Measurements from ENCODE around the gene IPO8.

IPO8 gene

DNA sequence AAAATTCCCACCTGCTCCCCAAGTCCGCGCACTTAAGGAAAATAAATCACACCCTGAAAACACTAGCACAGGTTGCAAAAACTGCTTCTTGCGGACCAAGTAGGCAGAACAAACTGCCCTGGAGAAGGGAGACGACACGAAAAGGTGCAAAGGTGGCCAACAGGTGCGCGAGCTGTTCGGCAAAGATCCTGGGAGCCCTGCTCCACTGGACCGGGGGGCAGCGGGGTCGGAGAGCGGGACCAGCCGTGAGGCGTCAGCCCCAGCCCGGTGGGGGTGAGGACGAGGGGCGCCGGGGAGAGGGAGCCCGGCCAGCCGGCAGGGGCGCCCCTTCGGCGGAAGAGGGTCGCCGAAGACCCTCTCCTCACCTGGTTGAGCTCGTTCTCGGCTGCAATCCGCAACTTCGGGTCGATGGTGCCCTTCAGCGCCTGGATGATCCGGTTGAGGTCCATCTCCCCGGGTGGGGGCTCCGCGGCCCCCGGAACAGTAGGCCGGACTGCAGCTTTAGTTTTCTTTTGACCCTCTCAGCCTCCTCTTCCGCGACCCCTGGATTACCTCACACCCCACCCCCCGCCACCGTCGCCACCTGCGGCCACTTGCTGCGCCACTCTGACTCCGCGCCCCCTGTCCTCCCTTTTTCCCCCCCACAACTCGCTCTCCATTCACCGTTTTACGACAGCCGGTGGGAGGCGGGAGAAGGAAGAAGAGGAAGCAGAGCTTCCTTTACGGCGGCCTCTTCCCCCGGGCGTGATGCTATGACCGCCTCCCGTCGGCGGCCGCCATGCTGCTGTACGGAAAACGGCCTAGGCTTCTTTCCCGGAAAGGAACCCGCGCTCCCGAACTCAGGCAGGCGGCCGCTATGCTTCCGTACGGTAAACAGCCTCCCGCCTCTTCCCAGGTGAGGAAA, at the start of gene IPO8:
TSS of gene IPO8 (minus strand) at position 671 of the 904 bp plus-strand sequence. CDS start at position 449, 222 bp downstream.
- peak; percentile 98 for DNase-seq

DNA sequence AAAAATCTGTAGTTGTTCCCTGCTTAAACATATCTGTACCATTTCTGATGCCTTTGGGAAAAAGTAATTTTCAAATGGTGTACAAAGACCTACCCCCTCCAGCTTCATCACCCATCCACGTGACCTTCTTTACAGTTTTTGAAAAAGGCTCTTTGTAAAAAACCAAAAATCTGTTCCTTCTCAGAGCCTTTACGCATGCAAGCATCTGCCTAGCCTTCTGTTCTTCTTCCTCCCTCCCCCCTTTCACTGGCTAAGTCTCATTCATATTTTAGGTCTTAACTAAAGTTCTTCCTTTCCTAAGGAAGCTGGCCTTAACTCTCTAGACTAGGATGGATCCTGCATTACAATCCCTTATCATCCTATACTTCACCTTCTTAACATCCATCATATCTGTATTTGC, 48.7 kb upstream of the IPO8 start:
- DNase-seq: no peak

DNA sequence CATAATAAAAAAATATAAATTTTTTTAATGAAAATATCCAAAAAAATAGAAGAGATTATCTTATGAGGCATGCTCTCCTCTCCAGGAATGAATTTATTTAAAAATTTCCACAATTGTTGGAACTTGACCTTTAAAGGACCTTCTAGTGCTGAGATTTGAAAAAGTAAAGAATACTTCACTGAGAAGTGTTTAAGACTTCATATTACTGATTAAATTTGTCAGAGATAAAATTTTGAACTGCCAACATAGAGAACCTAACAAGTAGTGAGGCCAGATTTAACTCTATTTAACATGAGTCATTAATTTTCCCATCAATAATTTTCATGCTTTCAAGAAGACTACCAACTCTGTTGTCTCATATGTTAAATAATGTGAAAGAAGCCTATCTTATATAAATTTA, 44.6 kb upstream of the IPO8 start:
- no peak for DNase-seq

DNA sequence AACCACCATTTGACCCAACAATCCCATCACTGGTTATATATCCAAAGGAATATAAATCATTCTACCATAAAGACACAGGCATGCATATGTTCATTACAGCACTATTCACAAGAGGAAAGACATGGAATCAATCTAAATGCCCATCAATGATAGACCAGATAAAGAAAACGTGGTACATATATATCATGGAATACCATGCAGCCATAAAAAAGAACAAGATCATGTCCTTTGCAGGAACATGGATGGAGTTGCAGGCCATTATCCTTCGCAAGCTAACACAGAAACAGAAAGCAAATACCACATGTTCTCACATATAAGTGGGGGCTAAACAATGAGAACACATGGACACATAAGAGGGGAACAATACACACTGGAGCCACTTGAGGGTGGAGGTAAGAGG, 43.4 kb upstream of the IPO8 start:
- DNase-seq: no peak

DNA sequence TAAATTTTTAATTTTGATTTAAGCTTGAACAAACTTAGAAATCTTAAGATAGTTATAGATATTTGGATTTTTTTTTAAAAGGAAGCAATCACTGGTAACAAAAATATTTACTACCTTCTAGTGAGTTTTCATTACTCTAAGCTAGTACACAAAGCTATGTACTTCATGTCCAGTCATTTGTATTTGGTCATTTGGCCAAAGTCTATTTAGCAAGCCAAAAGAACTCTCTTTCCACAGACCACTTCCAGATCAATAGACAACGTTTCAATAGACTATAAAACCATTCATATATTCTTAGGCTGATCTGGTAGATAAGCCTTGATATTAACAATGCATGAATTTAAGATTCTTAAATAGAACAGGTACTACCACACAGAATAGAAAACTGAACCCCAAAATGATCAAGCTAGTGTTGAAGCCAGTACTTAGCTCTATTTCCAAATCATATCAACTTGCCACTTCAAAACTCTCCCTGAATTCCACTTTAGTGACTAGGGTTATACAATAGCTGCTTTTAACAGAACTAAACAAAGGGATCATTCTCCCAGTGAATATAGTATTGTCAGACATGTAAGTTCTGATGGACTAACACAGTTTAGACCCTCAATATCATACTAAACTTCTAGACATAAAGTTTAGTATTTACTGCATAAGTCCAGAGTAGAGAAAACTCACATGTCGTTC, 37.4 kb upstream of the IPO8 start:
- no peak for DNase-seq

DNA sequence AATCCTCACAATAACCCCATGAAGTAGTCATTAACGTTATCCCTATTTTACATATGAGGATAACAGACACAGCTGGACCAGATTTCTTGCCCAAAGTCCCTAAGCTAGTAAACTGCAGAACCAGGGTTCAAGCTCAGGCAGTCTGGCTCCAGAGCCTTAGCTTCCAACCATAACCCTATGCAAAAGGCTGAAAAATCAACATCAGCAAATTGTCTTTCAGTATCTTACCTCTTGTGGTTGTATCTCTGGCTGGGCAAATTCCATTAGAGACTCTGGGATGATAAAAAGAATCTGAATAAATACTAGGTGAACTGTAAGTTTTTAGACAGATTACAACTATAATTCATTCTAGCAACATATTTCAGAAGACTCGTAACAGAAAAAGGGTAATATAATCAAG, 34.3 kb upstream of the IPO8 start:
- DNase-seq: no peak

DNA sequence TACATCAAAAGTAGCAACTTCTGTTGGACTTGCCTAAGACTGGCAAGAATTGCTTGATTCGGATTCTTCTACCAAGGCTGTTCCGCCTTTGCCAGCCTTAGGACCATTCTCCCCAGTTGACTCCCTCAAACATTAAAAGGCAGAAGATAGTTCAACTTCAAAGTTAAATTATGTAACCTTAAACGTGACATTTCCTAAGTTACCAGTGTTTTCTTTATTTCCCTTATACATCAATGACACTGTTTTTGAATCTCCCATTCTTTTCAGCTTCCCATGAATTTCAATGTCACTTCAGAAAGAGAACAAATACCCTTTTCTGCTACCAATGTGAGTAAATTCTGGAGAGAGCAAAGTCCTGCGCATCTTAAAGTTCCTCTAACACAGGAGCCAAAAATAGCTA, 33.9 kb upstream of the IPO8 start:
- no peak for DNase-seq

DNA sequence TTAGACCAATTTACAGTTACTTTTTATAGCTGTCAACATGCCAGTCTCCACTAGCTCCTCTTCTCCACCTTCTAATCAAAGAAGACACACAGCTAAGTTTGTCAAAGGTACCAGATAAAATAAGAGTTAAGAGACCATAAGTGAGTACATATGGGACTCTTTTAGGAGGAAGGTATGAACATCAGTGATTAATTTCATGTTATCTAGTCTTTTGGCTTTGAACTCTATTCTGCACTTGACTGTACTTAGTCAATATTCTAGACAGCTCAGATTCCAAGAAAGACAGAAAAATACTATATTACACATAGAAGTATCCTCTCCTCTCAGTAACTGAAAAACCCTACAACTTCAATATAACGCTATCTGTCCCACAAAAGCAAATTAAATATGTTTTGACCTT, 31.0 kb upstream of the IPO8 start:
- no peak for DNase-seq

DNA sequence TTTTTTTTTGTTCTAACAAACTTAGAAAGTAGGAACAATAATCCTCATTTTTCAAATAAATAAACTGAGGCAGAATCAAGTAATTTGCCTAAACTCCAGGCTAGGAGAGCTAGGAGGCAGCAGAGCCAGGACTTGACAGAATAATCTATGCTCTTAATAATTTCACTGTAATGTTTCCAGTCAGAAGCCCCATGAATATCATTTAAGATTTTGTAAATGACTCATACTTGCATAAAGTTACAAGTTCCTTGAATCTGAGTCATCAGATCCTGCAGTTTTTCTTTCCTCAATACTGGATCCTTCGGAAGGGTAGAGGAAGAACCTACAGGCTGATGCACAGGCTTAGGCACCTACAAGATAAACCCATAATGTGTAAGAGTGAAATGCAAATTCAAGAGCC, 30.1 kb upstream of the IPO8 start:
- no peak for DNase-seq

DNA sequence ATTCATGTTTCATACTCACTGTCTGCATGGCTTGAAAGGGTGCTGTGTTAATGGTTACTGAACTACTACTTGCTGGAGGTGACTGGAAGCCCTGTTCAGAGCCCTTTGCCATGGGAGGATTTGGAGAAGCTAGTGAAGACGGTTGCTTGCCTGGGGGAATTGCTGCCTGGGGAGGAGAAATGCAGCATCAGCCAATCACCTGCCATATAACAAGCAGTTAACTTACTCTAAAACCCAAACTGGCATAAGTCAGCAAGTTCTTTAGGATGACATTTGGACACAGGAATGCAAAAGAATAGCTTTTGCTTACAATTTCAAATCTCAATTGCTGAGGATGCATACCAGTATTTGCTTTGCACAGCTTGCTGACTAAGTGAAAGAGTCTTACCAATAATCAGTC, 23.4 kb upstream of the IPO8 start:
- DNase-seq: peak; percentile 80

DNA sequence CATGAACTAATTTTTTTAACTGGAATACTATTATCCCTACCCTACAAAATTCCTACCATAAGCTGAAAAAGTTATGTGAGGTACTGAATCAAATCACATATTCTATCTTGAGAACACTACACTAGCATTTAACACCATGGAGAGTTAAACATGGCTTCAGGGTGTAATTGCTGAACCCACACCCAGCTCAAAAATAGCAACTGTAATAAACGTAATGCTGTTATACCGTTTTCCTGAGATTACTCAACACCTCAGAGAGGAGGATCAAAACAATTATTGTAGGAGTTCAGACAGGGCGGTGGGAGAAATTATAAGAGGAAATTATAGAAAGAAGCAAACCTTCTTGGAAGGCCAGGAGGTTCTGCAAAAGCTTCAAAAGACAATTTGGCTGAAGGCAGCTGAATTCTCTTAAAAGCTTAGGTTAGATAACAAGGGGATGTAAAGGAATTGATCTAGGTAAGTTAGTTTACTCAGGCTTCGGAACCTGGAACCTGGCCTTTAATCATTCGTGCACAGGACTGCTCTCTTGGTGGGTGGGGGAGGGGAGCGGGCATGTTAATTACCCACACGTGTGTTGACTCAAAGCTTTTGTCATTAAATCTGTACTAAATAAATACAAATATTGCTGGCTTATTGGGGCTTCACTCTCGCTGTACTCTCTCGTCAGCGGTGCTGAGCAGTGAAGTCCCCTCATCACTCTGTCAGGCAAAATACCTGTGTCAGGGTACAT, 12.1 kb upstream of the IPO8 start:
- DNase-seq: no peak

DNA sequence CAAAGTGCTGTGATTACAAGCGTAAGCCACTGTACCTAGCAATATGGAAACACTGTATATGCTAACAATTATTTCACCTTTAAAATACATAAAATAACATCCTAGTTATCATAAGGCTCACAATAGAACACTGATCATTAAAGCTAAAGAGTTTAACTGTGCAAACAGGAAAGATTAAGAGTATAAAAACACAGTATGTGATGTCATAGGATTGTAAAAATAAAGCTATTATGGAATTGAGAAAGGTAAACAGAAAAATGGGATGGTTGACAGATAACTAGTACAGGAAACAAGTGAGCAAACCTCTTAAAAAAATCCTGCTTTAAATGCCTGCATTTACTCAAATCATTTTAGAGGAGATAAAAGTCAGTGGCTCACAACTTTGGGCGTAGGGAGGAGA, 10.8 kb upstream of the IPO8 start:
- DNase-seq: no peak

DNA sequence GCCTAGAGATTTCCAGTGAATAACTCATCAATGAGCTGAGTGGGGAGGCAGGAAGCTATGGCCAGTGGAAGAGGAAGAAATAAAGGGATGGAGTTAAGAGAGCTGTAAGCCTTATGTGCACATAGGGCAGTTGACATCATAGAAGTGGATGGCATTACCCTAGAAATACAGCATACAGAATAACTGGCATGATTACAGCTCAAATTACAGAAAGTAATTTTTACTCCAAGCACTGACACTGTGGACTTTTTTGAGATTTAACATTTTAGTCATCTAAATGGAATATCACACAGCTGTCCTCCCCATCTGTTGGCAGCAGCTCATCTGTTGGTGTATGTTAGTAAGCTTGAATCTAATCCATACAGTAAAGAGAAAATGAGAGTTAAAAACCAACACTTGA, 5.4 kb upstream of the IPO8 start:
- no peak for DNase-seq

DNA sequence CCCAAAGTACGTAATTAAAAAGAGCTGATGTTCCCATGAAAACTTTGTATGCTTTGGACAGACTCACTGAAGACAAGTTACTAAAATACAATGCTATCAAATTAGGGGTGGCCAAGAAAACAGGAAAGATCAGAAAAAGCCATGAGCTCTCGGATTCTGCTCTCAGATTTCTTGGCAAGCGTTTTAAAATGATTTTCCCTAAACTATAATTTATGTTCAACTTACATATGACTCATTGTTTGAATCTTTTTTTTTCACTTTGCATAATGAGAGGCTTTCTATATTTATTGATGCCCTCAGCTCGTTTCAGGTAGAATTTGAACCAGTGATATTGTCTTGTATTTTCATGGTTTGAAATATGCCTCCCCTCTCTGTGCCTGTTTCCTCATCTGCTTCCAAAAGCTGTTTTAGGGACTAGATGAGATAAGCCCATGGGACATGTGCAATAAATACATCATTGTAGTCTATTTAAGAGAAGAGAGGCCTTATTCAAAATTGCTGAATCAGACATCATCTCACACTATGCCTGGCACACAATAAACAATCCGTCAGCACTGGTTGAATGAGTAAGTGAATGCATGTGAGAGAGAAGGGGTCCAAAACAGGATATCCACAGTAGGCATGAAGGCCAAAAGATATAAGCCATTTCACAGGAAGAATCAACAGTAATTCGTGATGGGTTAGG, 4.7 kb upstream of the IPO8 start:
- DNase-seq: no peak

DNA sequence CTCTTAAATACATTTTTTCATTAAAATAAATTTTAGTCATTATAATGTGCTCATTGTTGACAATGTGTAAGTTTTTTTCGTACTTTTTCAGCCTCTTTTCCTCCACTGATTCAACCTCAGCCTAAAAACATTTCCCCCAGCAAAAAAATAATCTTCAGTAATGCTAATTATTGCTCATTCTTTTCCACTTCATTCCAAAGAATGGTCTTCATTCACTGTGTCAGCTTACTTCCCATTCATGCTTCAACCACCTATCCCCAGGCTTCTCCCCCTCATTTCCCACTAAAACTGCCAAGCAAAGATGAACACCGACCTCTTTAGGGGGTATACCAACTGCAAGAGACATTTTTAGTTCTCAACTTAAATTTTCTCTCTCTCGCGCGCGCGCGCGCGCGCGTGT, 2.7 kb upstream of the IPO8 start:
- DNase-seq: no peak

DNA sequence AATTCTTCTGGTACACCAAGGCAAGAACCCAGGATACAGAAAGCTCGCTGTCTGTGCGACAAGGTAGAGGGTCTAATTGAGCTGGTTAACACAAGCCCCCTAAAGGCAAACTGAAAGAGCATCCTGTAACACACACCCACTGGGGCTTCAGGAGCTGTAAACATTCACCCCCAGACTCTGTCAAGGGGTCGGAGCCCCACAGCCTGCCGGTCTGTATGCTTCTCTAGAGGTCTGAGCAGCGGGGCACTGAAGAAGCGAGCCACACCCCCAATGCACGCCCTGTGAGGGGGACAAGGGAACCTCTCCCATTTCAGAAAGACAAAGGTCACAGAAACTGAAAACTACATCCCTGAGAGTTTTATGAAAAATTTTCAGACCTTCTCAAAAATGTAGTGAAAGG, 1.3 kb upstream of the IPO8 start:
- DNase-seq: no peak

DNA sequence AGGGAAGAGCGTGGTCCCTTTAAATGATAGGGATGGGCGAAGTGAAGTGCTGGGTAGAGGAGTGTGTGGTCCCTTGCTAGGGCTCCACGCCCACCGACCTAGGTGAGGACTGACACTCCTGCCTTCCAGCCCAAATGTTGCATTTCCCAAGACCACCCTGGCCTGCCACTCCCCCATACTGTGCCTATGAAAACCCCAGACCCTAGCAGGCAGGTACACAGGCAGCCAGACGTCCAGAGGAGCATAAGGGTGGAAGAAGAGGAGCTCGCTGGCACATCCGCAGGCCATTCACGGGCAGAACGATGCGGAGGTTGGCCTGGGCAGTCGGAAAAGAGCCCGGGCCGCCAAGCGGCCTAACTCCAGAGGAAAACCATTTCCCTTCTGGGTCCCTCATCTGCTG, 817 bp upstream of the IPO8 start:
- DNase-seq: peak; percentile 55

DNA sequence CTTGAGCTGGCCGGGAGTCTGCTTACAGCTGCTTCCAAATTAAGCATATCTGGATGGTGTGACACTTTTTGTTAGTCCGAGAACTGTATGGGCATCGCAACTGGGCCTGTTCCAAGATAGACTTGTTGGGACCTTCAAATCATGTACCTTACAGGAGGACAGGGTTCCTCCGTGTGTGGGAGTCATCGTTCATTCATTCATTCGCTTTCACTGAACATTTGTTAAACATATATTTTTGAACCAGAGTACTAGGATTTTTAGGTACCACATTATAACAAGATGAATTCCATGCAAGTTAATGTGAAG, 387 bp upstream of the IPO8 start:
- no peak for DNase-seq

DNA sequence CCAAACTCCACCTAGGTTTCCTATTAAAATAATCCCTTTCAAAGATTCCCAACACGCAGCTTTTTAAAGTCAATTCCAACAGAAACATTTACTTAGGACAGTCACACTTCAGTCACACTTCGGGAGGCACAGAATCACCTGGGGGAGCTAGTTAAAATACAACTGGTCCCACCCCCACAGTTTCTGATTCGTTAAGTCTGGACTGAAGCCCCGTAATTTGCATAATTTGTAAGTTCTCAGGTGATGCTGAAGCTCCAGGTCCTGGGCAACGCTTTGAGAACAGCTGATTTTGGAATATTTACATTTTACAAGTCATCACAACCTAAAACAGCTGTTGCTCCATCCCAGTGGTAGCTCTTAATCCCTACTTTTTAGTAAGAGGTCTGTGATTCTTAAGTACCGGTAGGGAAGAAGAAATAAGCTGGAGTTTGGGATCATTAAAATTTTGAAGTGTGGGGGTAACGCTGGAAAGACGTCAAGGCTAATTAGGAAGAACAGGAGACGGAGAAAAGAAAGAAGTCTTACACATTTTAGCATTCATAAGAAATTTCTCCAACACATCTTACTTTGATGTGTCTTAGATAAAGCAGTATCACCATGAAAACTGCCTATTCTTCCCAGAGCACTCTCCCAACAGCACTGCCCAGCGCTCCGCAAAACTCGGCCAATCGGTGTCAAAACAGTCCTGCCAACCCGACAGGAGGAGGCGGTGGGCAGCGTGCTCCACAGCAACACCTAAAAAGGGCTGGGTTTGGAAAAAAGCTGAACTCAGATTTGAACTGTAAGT, 1.1 kb downstream of the IPO8 start:
- DNase-seq: peak; percentile 86

DNA sequence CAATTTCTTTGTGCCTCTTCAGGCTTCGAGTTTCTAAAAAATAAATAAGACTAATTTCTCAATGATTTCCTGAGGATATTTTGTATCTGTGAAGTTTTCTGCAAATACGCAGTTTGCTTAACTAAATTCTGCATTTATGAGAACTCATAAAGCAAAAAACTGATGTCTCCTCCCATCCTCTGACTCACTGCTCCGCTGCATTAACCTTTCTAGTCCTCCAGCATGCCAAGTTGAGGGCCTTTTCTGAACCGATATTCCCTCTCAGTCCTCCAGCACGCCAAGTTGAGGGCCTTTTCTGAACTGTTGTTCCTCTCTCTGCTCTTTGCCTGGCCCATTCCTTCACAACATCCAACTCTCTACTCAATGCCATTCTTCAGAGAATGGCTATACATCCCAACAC, 3.2 kb downstream of the IPO8 start:
- DNase-seq: no peak

DNA sequence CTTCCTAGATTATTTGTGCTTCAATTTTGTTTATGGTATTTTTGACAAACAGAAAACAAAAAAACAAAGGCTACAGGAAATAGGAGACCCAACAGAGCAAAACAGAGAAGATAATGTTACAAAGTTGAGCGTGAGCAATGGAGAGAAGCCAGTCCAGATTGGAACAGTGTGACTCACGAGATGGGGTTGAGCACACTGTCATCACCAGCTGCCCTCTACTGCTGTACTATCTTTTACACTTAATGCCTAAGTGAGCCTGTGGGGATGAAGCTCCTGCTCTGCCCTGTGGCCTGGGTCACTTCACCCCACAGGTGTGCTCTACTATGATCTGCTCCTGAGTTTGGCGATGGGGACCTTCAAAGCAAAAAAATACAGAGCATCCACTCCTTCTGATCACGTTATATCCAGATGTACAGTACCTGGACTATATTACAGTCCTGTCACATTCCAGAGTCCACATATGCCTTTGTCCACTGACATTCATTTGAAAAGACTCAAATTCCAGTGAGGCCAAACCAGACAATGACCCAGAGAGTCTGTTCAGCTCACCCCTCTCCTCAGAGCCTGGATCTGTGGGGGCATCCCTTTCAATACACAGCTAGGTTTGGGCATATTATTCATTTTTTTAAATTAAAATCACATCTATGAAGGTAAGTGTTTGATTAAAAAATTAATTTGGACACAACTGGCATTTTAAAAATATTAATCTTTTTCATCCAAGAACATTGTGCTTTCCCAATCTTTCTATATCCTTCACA, 4.4 kb downstream of the IPO8 start:
- peak; percentile 77 for DNase-seq
